GM12872 (cell line): Measurements from ENCODE around the gene TLDC2.

Experiments used
- CTCF ChIP-seq: IDR thresholded peaks from 3 replicates; pipeline ENCODE4 v1.5.1; 2011; ENCODE audit warnings: low read depth, mild to moderate bottlenecking, low read length, moderate library complexity; ENCODE audit not compliant: insufficient read depth

Gene TLDC2

GRCh38 chr20:36917943-36918342, 42.0 kb downstream of the TLDC2 start:
- TF ChIP-seq CTCF: no peak

- TF ChIP-seq CTCF: peak; percentile 86
Observed at GRCh38 chr20:36919715-36920333, 43.9 kb downstream of the TLDC2 start.

- TF ChIP-seq CTCF: no peak
Observed at GRCh38 chr20:36920334-36920730, 44.4 kb downstream of the TLDC2 start.

- no peak for TF ChIP-seq CTCF
Observed at GRCh38 chr20:36924167-36925045, 48.5 kb downstream of the TLDC2 start.

GRCh38 chr20:36925234-36925633, 49.3 kb downstream of the TLDC2 start:
- no peak for TF ChIP-seq CTCF

- no peak for TF ChIP-seq CTCF
Observed at GRCh38 chr20:36926653-36927200, 50.8 kb downstream of the TLDC2 start.

- no peak for TF ChIP-seq CTCF
Observed at GRCh38 chr20:36927704-36928103, 51.8 kb downstream of the TLDC2 start.
